ENCODE data around the gene VAT1.

The VAT1 gene

DNA sequence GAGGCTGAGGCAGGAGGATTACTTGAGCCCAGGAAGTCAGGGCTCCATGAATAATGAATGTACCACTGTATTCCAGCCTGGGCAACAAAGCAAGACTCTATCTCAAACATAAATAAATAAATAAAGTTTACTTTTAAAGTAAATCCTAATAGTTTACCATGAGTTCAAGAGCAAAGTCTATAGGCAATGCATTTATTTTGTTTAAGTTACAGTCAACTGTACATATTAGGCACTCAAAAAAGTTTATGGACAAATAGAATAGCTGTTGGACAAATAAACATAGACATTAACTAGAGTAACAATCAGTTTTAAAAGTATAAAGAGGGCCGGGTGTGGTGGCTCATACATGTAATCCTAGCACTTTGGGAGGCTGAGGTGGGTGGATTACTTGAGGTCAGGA is 54.3 kb downstream of the VAT1 start:
- DNase-seq: no peak
